HG02973 (cell line): ENCODE data around the gene GLMP.
"Not testable (repeated sequence)": the region's sequence is repeated elsewhere in the genome, so short reads cannot be mapped to it uniquely, and the experiment has no call there.

Experiments
- ATAC-seq: cut with Tn5 transposase; IDR thresholded peaks from one replicate; pipeline ENCODE4 v1.9.1; 2021; ENCODE audit warnings: moderate library complexity; ENCODE audit not compliant: unreplicated experiment

The GLMP gene, protein sequence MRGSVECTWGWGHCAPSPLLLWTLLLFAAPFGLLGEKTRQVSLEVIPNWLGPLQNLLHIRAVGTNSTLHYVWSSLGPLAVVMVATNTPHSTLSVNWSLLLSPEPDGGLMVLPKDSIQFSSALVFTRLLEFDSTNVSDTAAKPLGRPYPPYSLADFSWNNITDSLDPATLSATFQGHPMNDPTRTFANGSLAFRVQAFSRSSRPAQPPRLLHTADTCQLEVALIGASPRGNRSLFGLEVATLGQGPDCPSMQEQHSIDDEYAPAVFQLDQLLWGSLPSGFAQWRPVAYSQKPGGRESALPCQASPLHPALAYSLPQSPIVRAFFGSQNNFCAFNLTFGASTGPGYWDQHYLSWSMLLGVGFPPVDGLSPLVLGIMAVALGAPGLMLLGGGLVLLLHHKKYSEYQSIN

DNA sequence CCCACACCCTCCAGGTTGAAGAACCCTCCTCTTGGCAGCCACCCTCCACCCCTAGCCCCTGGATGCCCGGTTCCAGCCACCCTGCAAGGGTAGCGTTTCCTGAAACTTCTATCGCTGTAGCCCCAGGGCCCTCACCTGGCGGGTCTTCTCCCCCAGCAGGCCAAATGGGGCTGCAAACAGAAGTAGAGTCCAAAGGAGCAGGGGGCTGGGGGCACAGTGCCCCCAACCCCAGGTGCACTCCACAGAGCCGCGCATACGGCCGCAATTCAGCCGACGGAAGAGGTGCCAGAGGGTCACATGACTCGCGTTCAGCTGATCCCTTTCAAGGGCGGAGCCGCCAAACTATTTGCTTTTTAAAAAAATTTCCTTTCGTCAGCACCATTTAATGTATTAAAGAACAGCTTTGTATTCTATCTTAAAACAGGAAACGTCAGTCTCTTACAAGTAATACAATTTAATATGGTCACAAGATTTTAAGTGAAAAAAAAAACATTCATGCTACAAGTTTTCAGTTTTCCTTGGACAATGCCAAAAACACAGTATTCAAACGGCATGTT lies at the start of gene GLMP:
Gene GLMP, minus strand, starts transcription at position 289 of the 557 bp plus-strand sequence. Its CDS starts 34 bp downstream, at position 255.
- no peak for ATAC-seq

DNA sequence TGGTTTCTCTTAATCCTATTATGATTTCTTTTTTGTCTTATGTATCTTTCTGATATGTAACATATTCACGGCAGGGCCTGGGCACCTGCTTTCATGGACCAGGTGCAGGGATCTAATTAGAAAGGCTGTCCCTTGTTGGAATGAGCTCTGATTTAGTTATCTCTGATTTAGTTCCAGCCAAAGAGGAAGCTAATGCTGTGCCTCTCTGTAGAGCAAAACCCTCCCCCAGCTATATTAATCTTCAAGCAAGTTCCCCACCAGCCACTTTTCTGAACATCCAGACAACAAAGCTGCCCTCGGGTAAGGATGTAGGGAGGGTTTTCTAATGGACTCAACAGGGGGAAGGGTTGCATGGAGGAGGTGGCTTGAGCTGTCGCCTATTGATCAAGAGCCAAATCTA lies 48.9 kb upstream of the GLMP start:
- no peak for ATAC-seq

DNA sequence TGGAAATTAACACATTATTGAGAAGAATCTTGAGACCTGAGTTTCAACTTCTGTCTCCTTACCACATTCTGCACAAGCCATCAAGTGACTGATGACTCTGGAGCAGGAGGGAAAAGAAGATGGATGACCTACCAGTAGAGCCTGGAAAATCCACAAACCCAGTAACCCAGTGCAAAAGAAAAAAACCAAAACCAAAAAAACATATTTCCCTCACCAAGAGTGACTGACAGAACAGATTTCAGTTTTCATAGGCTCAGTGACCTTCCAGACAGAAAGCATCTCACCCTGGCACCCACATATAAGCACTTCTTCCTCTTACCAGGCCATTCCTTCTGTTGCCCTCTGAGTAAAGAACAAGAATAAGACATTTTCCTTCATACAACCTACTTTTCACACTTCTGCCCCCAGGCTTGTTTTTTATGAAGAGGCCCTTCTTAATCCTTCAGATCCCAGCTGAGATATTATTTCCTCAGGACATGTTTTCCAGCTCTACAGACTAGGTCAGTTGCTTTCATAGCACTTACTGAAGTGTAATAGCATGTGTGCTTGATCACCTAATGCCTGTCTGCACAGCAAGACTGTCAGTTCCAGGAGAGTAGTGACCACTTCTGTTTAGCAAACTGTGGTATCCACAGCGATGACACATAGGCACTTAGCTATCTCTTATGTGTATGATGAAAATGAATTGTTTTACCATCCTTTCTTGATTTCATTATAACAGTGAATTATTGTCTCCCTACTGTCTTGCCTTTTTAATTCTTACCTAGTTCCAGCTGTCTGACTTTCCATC lies 46.9 kb upstream of the GLMP start:
- ATAC-seq = no peak

DNA sequence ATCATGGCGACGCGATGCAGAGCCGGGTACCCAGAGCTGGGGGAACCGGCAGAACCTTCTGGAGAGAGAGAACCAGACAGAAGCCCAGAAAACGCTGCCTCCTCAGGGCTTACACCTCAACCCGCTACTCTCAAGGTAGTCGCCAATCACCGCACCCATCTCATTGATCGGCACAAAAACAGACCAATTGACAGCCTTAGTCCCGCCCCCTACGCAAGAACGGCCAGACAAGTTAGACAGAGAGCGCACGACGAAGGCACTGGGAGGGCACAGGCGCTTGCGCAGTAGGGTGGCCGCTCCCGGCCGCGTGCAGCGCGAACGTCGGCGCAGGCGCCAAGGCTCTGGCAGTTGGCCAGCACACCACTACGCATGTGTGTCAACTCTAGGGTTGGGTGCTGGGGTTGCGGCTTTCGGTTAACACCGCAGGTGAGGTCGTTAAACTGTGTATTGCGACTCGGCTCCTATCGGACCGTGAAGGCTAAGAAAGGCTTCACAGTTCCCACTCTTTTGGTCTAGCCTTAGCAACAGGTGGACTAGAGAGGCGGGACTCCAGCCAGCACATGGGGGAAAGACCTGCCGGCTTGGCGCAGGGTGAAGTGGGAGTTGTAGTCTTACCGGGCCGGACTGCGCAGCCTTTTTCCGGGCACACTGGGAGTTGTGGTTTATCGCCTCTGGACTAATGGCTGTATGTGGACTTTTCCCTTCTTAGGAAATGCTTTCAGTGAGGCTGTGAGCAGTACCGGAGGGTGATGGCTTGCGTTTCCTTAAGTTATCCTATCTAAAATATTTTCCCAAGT lies 42.9 kb upstream of the GLMP start, which contains the start of the genes CCT3 and TSACC:
Gene CCT3, minus strand, starts transcription at position 113 of the 797 bp plus-strand sequence. Its CDS starts 108 bp downstream, at position 5.
Gene TSACC, plus strand, starts transcription at position 347 of the 797 bp plus-strand sequence. CDS start 1,232 bp downstream, outside the sequence.
- ATAC-seq = peak; percentile 86

DNA sequence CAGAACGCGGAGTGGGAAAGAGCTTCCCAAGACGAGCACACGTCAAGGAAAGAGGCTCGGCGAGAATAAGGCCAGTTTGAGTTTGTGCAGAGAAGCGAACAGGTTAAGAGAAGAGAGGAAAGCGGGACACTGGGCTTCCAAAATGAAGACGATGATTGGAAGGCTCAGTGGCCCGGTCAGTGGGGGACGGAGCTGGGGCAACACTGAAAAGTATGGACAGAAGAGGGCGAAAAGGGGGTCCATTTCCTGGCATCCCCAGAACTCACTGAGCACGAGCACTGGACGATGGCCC lies 42.4 kb upstream of the GLMP start:
- no peak for ATAC-seq

DNA sequence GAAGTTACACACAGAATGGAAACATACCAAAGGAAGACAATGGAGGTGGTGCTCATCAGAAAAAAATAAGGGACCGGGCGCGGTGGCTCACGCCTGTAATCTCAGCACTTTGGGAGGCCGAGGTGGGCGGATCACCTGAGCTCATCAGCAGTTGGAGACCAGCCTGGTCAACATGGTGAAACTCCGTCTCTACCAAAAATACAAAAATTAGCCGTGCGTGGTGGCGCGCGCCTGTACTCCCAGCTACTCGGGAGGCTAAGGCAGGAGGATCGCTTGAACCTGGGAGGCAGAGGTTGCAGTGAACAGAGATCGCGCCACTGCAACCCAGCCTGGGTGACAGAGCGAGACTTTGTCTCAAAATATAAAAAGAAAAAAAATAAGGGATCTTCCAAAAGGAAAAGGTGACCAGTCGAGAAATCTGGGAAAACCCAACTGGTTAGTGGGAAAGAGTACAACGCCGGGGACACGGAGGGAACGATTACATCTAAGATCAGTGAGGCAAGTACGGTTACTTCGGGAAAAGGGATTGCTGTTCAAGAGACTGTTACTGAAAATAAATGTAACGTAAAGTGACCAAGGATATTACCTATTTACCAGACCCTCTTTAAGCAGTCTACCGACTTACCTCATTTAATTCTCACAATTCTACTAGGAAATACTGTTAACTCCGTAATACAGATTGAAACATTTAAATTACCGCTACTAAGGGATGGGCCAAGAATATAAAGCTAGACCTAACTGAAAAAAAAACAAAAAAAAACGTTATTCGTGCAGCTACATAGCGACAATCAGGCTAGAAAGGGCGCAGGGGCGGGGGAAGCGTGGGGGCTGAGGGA lies 41.8 kb upstream of the GLMP start:
- ATAC-seq = no peak

DNA sequence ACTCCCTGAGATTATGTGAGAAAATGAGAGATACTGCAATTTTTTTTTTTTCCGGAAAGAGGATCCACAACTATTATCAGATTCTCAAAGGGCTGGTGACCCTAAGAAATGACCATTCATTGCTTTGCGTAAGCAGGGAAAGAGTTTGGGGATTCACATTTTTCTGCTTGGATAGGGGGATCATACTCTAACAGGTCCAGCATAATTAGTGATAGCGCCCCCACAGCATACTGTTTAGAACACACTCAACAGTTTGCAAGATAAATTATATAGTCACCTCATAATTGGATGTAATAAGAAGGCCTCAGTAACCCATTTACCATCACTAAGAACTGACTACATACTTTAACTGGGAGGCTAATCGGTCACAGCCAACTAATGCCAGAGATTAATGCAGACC lies 40.8 kb upstream of the GLMP start:
- ATAC-seq = no peak

DNA sequence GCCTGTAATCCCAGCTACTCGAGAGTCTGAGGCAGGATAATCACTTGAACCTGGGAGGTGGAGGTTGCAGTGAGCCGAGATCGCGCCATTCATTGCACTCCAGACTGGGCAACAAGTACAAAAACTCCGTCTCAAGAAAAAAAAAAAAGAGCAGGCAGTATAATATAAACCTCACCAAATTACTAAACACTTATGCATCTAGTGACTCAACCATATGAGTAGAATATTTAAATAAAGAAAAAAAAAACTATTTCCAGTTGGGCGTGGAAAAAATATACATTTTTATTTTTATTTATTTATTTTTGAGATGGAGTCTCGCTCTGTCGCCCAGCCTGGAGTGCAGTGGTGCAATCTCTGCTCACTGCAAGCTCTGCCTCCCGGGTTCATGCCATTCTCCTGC lies 27.7 kb upstream of the GLMP start:
- ATAC-seq = not testable (repeated sequence)

DNA sequence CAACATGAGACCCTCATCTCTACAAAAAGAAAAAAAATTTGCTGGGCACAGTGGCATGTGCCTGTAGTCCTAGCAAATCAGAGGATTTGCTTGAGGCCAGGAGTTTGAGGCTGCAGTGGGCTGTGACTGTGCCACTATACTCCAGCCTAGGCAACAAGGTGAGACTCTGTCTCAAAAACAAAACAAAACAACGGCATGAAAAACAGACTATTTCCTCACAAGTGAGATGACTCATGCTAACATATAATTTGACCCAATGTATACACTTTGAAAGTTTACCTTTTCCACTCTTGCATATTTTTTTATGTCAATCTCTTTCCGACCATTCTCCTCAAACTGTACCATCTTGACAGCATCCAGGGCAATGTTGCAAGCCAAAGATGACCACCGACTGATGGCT lies 25.1 kb upstream of the GLMP start:
- ATAC-seq = no peak

DNA sequence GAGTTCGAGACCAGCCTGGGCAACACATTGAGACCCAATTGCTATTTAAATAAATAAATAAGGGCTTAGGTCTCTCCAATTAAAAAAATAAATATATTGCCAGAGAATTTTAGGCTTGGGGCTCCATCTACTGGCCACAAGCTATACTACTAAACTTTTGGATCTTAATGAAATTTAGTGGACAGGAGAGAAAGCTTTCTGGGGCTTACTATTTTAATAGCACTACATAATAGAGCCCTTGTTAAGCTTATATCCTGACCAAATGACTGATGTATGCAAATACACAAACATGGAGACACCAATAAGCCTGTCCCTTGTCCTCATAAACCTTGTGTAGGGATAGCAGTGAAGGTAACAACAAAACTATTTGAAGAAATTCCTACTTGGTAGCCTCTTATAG lies 24.2 kb upstream of the GLMP start:
- ATAC-seq = no peak

DNA sequence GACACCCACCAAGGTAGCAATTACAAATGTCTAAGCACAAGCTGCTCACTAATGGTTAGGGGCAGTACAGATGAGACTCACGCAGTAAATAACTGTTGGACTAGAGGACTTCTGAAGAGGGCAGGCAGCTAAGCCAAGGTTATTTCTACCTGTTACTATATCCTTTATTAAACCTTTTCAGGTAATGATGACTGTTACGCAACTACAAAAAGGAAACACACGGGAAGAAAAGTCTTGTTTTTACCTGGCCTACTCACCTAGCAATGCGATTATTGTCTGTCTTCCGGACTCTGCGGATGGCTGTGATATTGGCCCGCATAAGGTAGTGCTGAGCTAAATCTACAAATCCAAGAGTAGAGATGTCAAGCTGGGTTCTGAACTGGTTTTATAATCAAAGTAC lies 21.4 kb upstream of the GLMP start:
- no peak for ATAC-seq

DNA sequence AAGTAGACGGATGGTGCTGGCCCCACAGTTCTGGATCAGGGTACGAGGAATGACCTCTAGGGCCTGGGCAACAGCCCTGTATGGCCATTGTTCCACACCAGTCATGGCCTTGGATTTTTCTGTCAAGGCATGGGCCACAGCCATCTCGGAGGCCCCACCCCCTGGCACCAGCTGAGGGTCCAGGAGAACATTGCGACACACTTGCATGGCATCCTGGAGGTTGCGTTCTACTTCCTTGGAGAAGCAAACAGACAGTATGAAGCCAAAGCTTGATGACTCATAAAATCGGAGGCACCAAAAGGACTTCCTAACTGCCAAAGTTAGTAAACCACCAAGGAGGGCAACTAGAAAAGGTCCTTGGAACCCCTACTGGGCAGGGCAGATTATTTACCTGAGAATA lies 15.5 kb upstream of the GLMP start:
- ATAC-seq = no peak

DNA sequence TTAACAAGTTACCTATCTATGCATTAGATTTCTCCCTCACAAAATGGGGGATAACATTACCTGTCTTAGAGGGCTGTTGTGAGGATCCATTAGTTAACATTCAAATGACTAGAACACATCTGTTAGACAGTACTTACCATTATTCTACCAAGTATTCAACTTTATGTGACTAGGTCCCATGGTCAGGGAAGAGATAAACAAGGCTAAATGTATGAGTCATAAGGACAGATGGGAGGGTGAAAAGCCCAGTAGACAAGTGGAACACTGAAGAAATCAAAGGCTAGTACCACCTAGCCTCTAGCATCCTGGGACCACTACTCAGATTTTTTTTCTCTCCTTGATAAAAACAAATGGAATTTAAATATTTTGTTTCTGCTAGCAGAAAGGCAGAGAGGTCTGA lies 12.6 kb upstream of the GLMP start:
- no peak for ATAC-seq

DNA sequence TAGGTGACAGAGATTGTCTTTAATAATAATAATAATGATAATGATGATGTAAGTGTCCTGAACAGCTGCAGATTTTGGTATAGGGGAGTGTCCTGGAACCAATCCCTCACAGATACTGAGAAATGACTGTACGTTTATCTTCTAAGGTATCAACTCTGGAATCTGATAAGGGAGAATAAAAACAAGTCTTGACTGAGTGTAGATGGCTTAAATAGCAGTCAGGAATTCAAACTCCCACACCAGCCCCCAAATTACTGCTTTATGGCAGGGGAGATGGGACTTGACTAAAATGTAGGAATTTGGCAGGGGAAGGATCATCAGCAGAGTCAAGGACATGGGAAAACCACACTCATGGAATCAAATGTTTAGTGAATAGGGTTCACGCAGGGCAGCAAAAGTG lies 9.7 kb upstream of the GLMP start:
- no peak for ATAC-seq

DNA sequence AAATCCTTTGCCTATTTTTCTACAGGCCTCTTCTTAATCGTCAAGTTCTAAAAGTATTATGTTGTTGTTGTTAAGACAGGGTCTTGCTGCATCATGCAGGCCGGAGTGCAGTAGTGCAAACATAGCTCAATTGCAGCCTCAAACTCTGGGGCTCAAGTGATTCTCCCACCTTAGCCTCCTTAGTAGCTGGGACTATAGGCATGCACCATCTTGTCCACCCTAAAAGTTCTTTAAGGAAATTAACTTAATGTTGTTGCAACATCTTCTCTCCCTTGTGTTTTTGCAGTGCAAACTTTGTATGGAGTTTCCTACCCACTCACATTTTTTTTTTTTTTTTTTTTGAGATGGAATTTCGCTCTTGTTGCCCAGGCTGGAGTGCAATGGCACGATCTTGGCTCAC lies 7.8 kb upstream of the GLMP start:
- no peak for ATAC-seq

DNA sequence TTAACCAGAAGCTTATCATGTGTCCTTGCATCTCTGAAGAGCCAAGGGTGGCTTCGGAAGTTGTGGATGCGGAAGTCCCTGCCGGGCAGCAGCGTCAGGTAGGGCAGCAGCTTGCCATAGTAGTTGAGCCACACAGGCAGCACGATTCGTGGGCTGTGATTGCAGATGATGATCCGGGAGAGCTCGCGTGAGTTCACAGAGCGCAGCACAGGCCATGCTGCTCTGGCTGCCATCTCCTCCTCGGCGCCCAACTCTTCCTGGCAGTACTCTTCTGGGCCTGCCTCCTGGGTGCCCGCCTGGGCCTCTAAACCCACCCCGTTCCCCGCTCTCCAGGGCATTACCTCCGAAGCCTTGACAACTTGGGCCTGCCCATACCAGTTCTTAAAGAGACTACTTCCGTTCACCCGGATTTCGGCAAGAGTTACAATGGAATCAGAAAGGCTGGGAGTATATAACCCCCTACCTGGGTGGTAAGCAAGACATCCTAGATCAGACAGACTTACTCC lies 3.4 kb upstream of the GLMP start, which contains the start of gene VHLL:
Gene VHLL, minus strand, starts transcription at position 456 of the 506 bp plus-strand sequence. Its CDS starts 118 bp downstream, at position 338.
- no peak for ATAC-seq

DNA sequence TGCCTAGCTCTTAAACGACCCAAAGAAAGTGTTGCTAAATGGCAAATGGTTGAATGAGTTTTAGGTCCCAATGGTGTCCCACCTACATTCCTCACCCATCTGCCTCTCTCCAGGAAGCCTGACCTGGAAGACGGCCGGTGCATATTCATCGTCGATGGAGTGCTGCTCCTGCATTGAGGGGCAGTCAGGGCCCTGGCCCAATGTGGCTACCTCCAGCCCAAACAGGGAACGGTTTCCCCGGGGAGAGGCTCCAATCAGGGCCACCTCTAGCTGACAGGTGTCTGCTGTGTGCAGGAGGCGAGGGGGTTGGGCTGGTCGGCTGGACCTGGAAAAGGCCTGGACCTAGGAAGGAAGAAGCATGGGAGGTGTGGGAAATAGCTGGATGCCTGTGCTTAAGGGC lies 1.6 kb downstream of the GLMP start:
- no peak for ATAC-seq

DNA sequence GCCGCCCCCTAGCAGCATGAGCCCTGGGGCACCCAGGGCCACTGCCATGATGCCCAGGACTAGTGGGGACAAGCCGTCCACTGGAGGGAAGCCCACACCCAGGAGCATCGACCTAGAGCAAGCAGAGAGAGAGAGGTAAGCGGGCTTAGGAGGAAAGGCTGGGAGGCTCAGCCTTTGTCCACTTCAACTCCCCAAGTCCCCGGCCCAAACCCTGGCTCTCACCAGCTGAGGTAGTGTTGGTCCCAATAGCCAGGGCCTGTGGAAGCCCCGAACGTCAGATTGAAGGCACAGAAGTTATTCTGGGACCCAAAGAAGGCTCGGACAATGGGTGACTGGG lies 2.4 kb downstream of the GLMP start:
- ATAC-seq = no peak

DNA sequence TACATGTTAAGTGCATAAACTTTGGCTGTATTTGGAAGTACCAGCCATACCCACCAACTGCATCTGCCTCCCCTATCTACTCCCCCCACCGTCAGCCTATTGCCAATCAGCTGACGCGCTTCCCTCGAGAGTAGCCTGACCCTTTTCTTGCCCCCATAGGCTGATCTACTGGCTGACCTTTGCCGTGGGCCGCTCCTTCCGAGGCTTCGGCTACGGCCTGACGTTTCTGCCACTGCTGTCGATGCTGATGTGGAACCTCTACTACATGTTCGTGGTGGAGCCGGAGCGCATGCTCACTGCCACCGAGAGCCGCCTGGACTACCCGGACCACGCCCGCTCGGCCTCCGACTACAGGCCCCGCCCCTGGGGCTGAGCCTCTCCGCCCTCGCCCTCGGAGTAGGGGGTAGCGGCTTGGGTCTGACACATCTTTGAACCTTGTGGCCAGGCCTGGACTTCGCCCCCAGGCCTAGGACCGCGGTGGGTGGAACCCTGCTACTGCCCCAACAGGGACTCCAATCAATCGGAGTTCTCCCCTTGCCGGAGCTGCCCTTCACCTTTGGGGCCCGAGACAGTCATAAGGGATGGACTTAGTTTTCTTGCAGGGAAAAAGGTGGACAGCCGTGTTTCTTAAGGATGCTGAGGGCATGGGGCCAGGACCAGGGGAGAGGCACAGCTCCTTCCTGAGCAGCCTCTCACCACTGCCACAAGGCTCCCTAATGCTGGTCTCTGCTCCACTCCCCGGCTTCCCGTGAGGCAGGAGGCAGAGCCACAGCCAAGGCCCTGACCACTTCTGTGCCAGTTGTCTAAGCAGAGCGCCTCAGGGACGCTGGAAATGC lies 4.0 kb downstream of the GLMP start:
- no peak for ATAC-seq
